Measurements from ENCODE around the gene RBM47.

GRCh38 chr4:40406340-40406739 lies 223.3 kb downstream of the RBM47 start:
- TF ChIP-seq CTCF (conservative IDR thresholded peaks at IDR 0.05 in 1 of 2, IDR thresholded peaks at IDR 0.05 in 1 of 2; ENCODE audit: low read depth in 1 of 2, low read length in 2 of 2): no peak
- TF ChIP-seq EZH2 (IDR thresholded peaks at IDR 0.05; ENCODE audit: low read length, missing control alignments): no peak
